GM19240 (cell line): ENCODE measurements around the gene EPHA3.
"Not testable (repeated sequence)": the region's sequence is repeated elsewhere in the genome, so short reads cannot be mapped to it uniquely, and the experiment has no call there.

Experiments
- DNase-seq: peaks from one replicate; pipeline ENCODE4 v3.0.0; 2011; ENCODE audit warnings: low spot score; ENCODE audit not compliant: insufficient read length

Gene EPHA3

GRCh38 chr3:89280822-89281365, 173.5 kb downstream of the EPHA3 start:
- DNase-seq = no peak

- DNase-seq = no peak
Observed at GRCh38 chr3:89287902-89288508, 180.6 kb downstream of the EPHA3 start.

- DNase-seq = no peak
Observed at GRCh38 chr3:89289574-89290190, 182.3 kb downstream of the EPHA3 start.

GRCh38 chr3:89297199-89297598, 189.8 kb downstream of the EPHA3 start:
- DNase-seq = no peak

GRCh38 chr3:89300526-89300925, 193.1 kb downstream of the EPHA3 start:
- no peak for DNase-seq

- no peak for DNase-seq
Observed at GRCh38 chr3:89300981-89301380, 193.6 kb downstream of the EPHA3 start.

GRCh38 chr3:89303701-89304100, 196.3 kb downstream of the EPHA3 start:
- DNase-seq = no peak

GRCh38 chr3:89306540-89306939, 199.1 kb downstream of the EPHA3 start:
- DNase-seq = no peak

GRCh38 chr3:89311581-89311980, 204.2 kb downstream of the EPHA3 start:
- DNase-seq = no peak

- no peak for DNase-seq
Observed at GRCh38 chr3:89312141-89312540, 204.7 kb downstream of the EPHA3 start.

- DNase-seq = no peak
Observed at GRCh38 chr3:89314454-89315098, 207.2 kb downstream of the EPHA3 start.

- no peak for DNase-seq
Observed at GRCh38 chr3:89315750-89316470, 208.5 kb downstream of the EPHA3 start.

GRCh38 chr3:89320186-89320585, 212.8 kb downstream of the EPHA3 start:
- DNase-seq = no peak

- DNase-seq = no peak
Observed at GRCh38 chr3:89326997-89327396, 219.6 kb downstream of the EPHA3 start.

- DNase-seq = no peak
Observed at GRCh38 chr3:89332386-89332785, 225.0 kb downstream of the EPHA3 start.

GRCh38 chr3:89332793-89333192, 225.4 kb downstream of the EPHA3 start:
- no peak for DNase-seq

- no peak for DNase-seq
Observed at GRCh38 chr3:89335693-89336092, 228.3 kb downstream of the EPHA3 start.

GRCh38 chr3:89340408-89340807, 233.0 kb downstream of the EPHA3 start:
- DNase-seq = no peak

- DNase-seq = no peak
Observed at GRCh38 chr3:89344076-89344475, 236.7 kb downstream of the EPHA3 start.

- not testable (repeated sequence) for DNase-seq
Observed at GRCh38 chr3:89350935-89351334, 243.5 kb downstream of the EPHA3 start.

- no peak for DNase-seq
Observed at GRCh38 chr3:89353465-89353864, 246.0 kb downstream of the EPHA3 start.

GRCh38 chr3:89358281-89358680, 250.9 kb downstream of the EPHA3 start:
- DNase-seq = no peak
